Measurements from ENCODE around the gene XRCC1. TPM values are rescaled to one million over a fixed set of nuclear protein-coding genes. Genes with fewer than 3 reads are reported as not detected.

XRCC1 gene
- total RNA-seq, 2 donors from 2014 or later = 24.3 to 30.2 TPM

GRCh38 chr19:43612374-43612773 is 37.0 kb upstream of the XRCC1 start:
- TF ChIP-seq, protein P1, sequence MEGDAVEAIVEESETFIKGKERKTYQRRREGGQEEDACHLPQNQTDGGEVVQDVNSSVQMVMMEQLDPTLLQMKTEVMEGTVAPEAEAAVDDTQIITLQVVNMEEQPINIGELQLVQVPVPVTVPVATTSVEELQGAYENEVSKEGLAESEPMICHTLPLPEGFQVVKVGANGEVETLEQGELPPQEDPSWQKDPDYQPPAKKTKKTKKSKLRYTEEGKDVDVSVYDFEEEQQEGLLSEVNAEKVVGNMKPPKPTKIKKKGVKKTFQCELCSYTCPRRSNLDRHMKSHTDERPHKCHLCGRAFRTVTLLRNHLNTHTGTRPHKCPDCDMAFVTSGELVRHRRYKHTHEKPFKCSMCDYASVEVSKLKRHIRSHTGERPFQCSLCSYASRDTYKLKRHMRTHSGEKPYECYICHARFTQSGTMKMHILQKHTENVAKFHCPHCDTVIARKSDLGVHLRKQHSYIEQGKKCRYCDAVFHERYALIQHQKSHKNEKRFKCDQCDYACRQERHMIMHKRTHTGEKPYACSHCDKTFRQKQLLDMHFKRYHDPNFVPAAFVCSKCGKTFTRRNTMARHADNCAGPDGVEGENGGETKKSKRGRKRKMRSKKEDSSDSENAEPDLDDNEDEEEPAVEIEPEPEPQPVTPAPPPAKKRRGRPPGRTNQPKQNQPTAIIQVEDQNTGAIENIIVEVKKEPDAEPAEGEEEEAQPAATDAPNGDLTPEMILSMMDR (IDR thresholded peaks at IDR 0.05) = no peak
- Histone ChIP-seq H3K4me1 (ENCODE audit: control insufficient read depth in 1 of 2, low read depth in 2 of 2) (no peaks in the 10 kb centered on the region), H3K36me3 (peaks cover 14% of the 10 kb centered on the region), H3K9me3 (no peaks in the 10 kb centered on the region), H3K27me3 (replicated peaks; ENCODE audit: insufficient read depth) (no peaks in the 10 kb centered on the region), H3K4me3 (no peak overlapping the region), H3K27ac (no peak overlapping the region)
- DNase-seq (ENCODE audit: low spot score) (no peak), ATAC-seq (ENCODE audit: insufficient number of reproducible peaks, low FRiP score, low read depth) (no peak)

GRCh38 chr19:43611788-43612187 is 36.5 kb upstream of the XRCC1 start, which contains the start of gene SRRM5:
TSS of gene SRRM5 (plus strand) at chr19:43612088. CDS start at chr19:43612122, 34 bp downstream.
- H3K36me3 ChIP-seq = peaks cover 14% of the 10 kb centered on the region
- no peaks in the 10 kb centered on the region for H3K27me3 ChIP-seq (replicated peaks; ENCODE audit: insufficient read depth)
- no peak within 1 kb of the TSS for H3K4me3 ChIP-seq
- TF ChIP-seq, protein P1 (IDR thresholded peaks at IDR 0.05) = no peak
- no peak within 1 kb of the TSS for H3K27ac ChIP-seq
- H3K4me1 ChIP-seq (ENCODE audit: control insufficient read depth in 1 of 2, low read depth in 2 of 2) = no peaks in the 10 kb centered on the region
- ATAC-seq (ENCODE audit: insufficient number of reproducible peaks, low FRiP score, low read depth) (no peak), DNase-seq (ENCODE audit: low spot score) (no peak)
- no peaks in the 10 kb centered on the region for H3K9me3 ChIP-seq

DNA sequence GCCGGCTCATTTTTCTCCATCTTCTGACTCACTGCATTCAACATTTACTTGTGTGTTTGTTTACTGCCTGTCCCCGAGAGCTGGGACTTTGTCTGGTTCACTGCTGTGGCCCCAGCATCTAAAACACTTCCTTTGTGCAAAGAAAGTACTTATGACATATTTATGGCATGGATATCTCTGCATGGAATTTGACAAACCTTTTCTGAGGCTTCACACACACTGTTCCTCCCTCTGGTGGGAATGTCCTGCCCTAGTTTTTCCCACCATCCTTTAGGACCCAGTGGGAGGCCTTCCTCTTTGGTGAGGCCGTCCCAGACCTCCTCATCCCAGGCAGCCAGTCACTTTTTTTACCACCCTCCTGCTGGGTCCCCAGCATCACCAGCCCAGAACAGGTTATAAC is 35.2 kb upstream of the XRCC1 start:
- Histone ChIP-seq H3K9me3 (no peaks in the 10 kb centered on the region), H3K36me3 (peaks cover 17% of the 10 kb centered on the region), H3K27me3 (replicated peaks; ENCODE audit: insufficient read depth) (no peaks in the 10 kb centered on the region), H3K4me1 (ENCODE audit: control insufficient read depth in 1 of 2, low read depth in 2 of 2) (no peaks in the 10 kb centered on the region), H3K27ac (no peak overlapping the region), H3K4me3 (no peak overlapping the region)
- TF ChIP-seq, protein P1 (IDR thresholded peaks at IDR 0.05) = no peak
- ATAC-seq (ENCODE audit: insufficient number of reproducible peaks, low FRiP score, low read depth) (no peak), DNase-seq (ENCODE audit: low spot score) (no peak)

GRCh38 chr19:43609872-43610271 is 34.5 kb upstream of the XRCC1 start:
- H3K36me3 ChIP-seq = peaks cover 17% of the 10 kb centered on the region
- no peak for DNase-seq (ENCODE audit: low spot score)
- H3K4me1 ChIP-seq (ENCODE audit: control insufficient read depth in 1 of 2, low read depth in 2 of 2) = no peaks in the 10 kb centered on the region
- no peak for ATAC-seq (ENCODE audit: insufficient number of reproducible peaks, low FRiP score, low read depth)
- H3K9me3 ChIP-seq = no peaks in the 10 kb centered on the region
- TF ChIP-seq, protein P1 (IDR thresholded peaks at IDR 0.05) = no peak
- H3K27ac ChIP-seq = no peak overlapping the region
- no peaks in the 10 kb centered on the region for H3K27me3 ChIP-seq (replicated peaks; ENCODE audit: insufficient read depth)
- no peak overlapping the region for H3K4me3 ChIP-seq

GRCh38 chr19:43607238-43608205 is 32.2 kb upstream of the XRCC1 start:
- TF ChIP-seq, protein P1 (IDR thresholded peaks at IDR 0.05) = no peak
- Histone ChIP-seq H3K36me3 (peaks cover 9% of the 10 kb centered on the region), H3K4me1 (ENCODE audit: control insufficient read depth in 1 of 2, low read depth in 2 of 2) (no peaks in the 10 kb centered on the region), H3K27ac (no peak overlapping the region), H3K4me3 (no peak overlapping the region), H3K9me3 (no peaks in the 10 kb centered on the region), H3K27me3 (replicated peaks; ENCODE audit: insufficient read depth) (no peaks in the 10 kb centered on the region)
- ATAC-seq (ENCODE audit: insufficient number of reproducible peaks, low FRiP score, low read depth) = no peak
- no peak for DNase-seq (ENCODE audit: low spot score)
